G401.6 (cell line): ENCODE measurements around the gene EFR3B.
"Not testable (repeated sequence)": the region's sequence is repeated elsewhere in the genome, so short reads cannot be mapped to it uniquely, and the experiment has no call there.

Source experiments
- FAIRE-seq: peaks from 2 replicates; lab custom pipeline; 2012; peaks lifted over from hg19 to GRCh38; lab: Jason Lieb, UNC

Gene EFR3B

DNA sequence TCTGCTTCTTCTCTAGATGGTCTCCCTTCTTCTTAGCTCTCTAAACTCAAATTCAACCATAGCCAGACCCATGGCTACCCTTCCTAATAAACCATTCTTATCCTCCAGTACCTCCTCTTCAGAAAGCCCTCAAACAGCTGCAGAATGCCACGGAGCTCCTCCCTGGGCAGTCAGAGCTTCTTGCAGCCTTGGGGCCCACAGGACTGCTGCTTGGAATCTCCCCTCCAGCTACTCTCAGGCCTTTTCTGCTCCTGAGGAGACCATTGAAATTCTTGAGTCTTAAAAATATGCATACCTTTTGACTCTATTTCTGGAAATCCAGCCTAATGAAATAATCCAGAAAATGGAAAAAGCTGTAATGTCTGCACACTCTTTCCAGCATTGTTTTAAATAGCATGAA lies 30.7 kb downstream of the EFR3B start:
- FAIRE-seq = no peak

- FAIRE-seq = no peak
These were observed 31.1 kb downstream of the EFR3B start for GRCh38 chr2:25073025-25073424.

DNA sequence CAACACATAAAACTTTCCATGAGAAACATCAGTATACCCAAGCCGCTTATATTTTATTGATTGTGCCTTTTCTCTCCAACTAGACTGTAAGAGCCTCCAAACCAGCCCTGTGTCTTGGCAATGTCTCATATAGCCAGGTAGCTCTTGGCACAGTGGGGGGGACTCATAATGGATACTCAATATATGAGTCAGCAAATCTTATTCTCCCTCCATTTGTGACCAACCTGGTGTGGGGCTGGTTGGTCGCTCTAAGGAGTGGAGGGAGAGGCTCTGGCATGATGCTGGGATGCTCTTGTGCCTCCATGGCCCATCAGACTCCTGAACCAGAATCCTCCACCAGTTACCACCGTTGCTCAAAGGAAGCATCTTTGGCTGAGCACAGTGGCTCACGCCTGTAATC lies 32.0 kb downstream of the EFR3B start:
- no peak for FAIRE-seq

GRCh38 chr2:25074826-25075225 lies 33.0 kb downstream of the EFR3B start:
- no peak for FAIRE-seq

- FAIRE-seq = no peak
These were observed 34.9 kb downstream of the EFR3B start for GRCh38 chr2:25076749-25077148.

- FAIRE-seq = no peak
These were observed 35.9 kb downstream of the EFR3B start for GRCh38 chr2:25077789-25078169.

GRCh38 chr2:25078170-25079049 lies 36.5 kb downstream of the EFR3B start:
- FAIRE-seq = no peak

- no peak for FAIRE-seq
These were observed 37.3 kb downstream of the EFR3B start for GRCh38 chr2:25079050-25079635.

- FAIRE-seq = no peak
These were observed 39.4 kb downstream of the EFR3B start for GRCh38 chr2:25081237-25081790.

GRCh38 chr2:25082002-25082622 lies 40.2 kb downstream of the EFR3B start:
- no peak for FAIRE-seq

- no peak for FAIRE-seq
These were observed 44.1 kb downstream of the EFR3B start for GRCh38 chr2:25085761-25086560.

GRCh38 chr2:25088817-25089516 lies 47.1 kb downstream of the EFR3B start:
- no peak for FAIRE-seq

GRCh38 chr2:25089605-25090315 lies 47.9 kb downstream of the EFR3B start:
- no peak for FAIRE-seq

- FAIRE-seq = no peak
These were observed 48.9 kb downstream of the EFR3B start for GRCh38 chr2:25090801-25091200.

GRCh38 chr2:25091265-25091664 lies 49.4 kb downstream of the EFR3B start:
- FAIRE-seq = no peak

- no peak for FAIRE-seq
These were observed 56.2 kb downstream of the EFR3B start for GRCh38 chr2:25098056-25098455.

GRCh38 chr2:25098670-25099486 lies 57.0 kb downstream of the EFR3B start:
- FAIRE-seq = no peak

DNA sequence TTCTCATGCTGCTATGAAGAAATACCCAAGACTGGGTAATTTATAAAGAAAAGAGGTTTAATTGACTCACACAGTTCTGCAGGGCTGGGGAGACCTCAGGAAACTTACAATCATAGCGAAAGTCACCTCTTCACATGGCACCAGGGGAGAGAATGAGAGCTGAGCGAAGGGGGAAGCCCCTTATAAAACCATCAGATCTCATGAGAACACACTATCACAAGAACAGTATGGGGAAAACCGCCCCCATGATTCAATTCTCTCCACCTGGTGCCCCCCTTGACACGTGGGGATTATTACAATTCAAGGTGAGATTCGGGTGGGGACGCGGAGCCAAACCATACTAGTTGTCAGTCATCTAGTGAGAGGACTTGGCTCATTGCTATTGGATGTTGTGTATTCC lies 60.5 kb downstream of the EFR3B start:
- not testable (repeated sequence) for FAIRE-seq

- FAIRE-seq = no peak
These were observed 61.5 kb downstream of the EFR3B start for GRCh38 chr2:25103287-25103871.

DNA sequence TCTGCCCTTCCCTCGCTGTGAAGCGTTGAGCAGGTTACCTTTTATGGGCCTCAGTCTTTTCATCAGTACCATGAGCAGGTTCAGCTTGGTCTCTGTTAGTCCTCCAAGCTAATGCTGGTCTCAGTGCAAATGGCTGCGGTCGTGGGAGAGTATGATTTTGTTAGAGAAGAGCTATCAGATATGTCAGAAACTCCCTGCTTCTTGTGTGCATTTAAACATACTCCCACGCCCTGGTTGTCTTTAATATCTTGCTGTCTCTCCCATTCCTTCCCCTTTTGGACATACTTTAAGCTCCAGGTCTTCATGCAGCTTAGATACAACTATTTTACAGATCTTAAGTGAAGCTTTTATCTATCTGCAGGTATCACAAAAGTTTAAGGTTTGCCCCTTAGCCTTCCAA lies 62.9 kb downstream of the EFR3B start:
- no peak for FAIRE-seq
